GM10266 (cell line): Measurements from ENCODE around the gene CLEC11A.
"Not testable (repeated sequence)": the region's sequence is repeated elsewhere in the genome, so short reads cannot be mapped to it uniquely, and the experiment has no call there.

Experiments used
- DNase-seq: peaks from one replicate; pipeline ENCODE4 v3.0.0; 2012; ENCODE audit errors: extremely low spot score
- CTCF ChIP-seq: IDR thresholded peaks from 2 replicates; pipeline ENCODE4 v1.5.1; 2012; ENCODE audit warnings: mild to moderate bottlenecking, low read depth; ENCODE audit not compliant: control insufficient read depth, insufficient read depth; ENCODE audit errors: missing control alignments

The CLEC11A gene

GRCh38 chr19:50770888-50771287 lies 47.7 kb downstream of the CLEC11A start:
- DNase-seq: no peak
- TF ChIP-seq CTCF: no peak

GRCh38 chr19:50772476-50772875 lies 49.3 kb downstream of the CLEC11A start:
- DNase-seq: no peak
- no peak for TF ChIP-seq CTCF

GRCh38 chr19:50772912-50773311 lies 49.7 kb downstream of the CLEC11A start:
- DNase-seq: not testable (repeated sequence)

- DNase-seq: not testable (repeated sequence)
These were observed 50.3 kb downstream of the CLEC11A start for GRCh38 chr19:50773454-50773853.
